Stomach (tissue), 9 donors: Measurements from ENCODE around the gene SSC5D. TPM values are rescaled to one million over a fixed set of nuclear protein-coding genes. Genes with fewer than 3 reads are reported as not detected.

ENCODE experiments used
- DNase-seq, 2 donors: peaks; one replicate each; pipeline versions ENCODE4 v3.0.0 to v3.0.0-alpha.2; 2013 to 2019
- H3K27ac ChIP-seq, 5 donors: fragments of 200-600 bp in 4 of 5; sonication (generic) in 4 of 5; one replicate each; pipeline ENCODE4 v1.5.1; 2013 to 2019; ENCODE audit warnings: mild to moderate bottlenecking in 1 of 5, moderate library complexity in 1 of 5
- H3K27me3 ChIP-seq, 3 donors: fragments of 200-600 bp; sonication (generic); one replicate each; pipeline ENCODE4 v1.5.1; 2017 to 2019; ENCODE audit warnings: mixed run types in 1 of 3
- H3K36me3 ChIP-seq, 4 donors: fragments of 200-600 bp; sonication (generic); 1 replicate in 3 of 4; 2 replicates in 1 of 4; pipeline ENCODE4 v1.5.1; 2016 to 2019
- H3K4me1 ChIP-seq, 4 donors: fragments of 200-600 bp; sonication (generic); one replicate each; pipeline ENCODE4 v1.5.1; 2016 to 2019
- H3K4me3 ChIP-seq, 4 donors: fragments of 200-600 bp; sonication (generic) in 3 of 4; one replicate each; pipeline ENCODE4 v1.5.1; 2016 to 2019; ENCODE audit warnings: mild to moderate bottlenecking in 1 of 4
- H3K9me3 ChIP-seq, 4 donors: fragments of 200-600 bp; sonication (generic); one replicate each; pipeline ENCODE4 v1.5.1; 2016 to 2019
- CTCF ChIP-seq, 7 experiments: fragments of 450-650 bp in 4 of 7; fragments of 200-600 bp in 3 of 7; sonication (generic) in 3 of 7; IDR thresholded peaks; one replicate each; pipeline ENCODE4 v1.5.1; 2016 to 2019; ENCODE audit warnings: antibody characterized with exemption in 7 of 7, control low read depth in 2 of 7, mild to moderate bottlenecking in 1 of 7
- EP300 ChIP-seq: sonication (generic); formaldehyde crosslinking; IDR thresholded peaks from one replicate; pipeline ENCODE4 v1.6.1; 2017; ENCODE audit warnings: antibody characterized with exemption
- POLR2A ChIP-seq, 4 donors: fragments of 450-650 bp; IDR thresholded peaks; one replicate each; pipeline ENCODE4 v1.6.1; 2016; ENCODE audit warnings: antibody characterized with exemption in 4 of 4, control low read depth in 2 of 4, mild to moderate bottlenecking in 1 of 4, moderate library complexity in 1 of 4
- POLR2AphosphoS5 ChIP-seq, 3 donors: sonication (generic); formaldehyde crosslinking; IDR thresholded peaks; one replicate each; pipeline ENCODE4 v1.6.1; 2016; ENCODE audit warnings: antibody characterized with exemption in 3 of 3
- WGBS, 5 donors: extraction: QIAGEN DNeasy Blood & Tissue Kit in 3 of 5; methylation state at CpG; one replicate each; pipeline versions ENCODE4 v1.1.5 to v1.1.7; 2013 to 2018; 5-methylcytosine and 5-hydroxymethylcytosine counted together
- intact Hi-C: fragments of 100-400 bp; cut with DNase I; formaldehyde crosslinking; loops from one replicate; pipeline ENCODE4 v1.15.1; 2023; ENCODE audit warnings: low total_unique reads
- polyA plus RNA-seq, 3 donors: library from polyadenylated mRNA; stranded (reverse); fragments of 200-250 nt; gene quantifications; one replicate each; pipeline ENCODE4 v1.2.3, GENCODE V29; 2013
- total RNA-seq, 5 donors: library from RNA; depleted of rRNA; stranded (reverse); fragments of >200 nt; gene quantifications; one replicate each; pipeline versions ENCODE4 v1.1.0 to v1.2.3, GENCODE V29; 2014 to 2016
- donor health status: healthy with polysubstance abuse.
- donor health status: Bipolar disorder and iron deficiency.
- donor health status: healthy.

The SSC5D gene
- total and polyA plus RNA-seq, 8 donors = 0.46 to 15.1 (median 2.2) TPM; not detected in 1

GRCh38 chr19:55489711-55490477 is 1.7 kb downstream of the SSC5D start:
- 53 to 71% (median 66%) methylated on average over 9 to 21 of the region's 21 CpGs for WGBS, 5 donors
- no peak for DNase-seq
- peaks cover 29 to 90% (median 63%) of the 10 kb centered on the region in 4 donors for H3K4me1 ChIP-seq
- no peaks in the 10 kb centered on the region for H3K9me3 ChIP-seq
- no peaks in the 10 kb centered on the region for H3K36me3 ChIP-seq
- intact Hi-C loops = loop anchor here (10.0 kb wide), 2 partner anchors 205 to 345 kb away; partner anchors contain the start of genes BRSK1, HSPBP1 and TNNT1
- TF ChIP-seq EP300 (no peak), POLR2A (IDR thresholded peaks at IDR 0.05) (no peak), POLR2AphosphoS5 (IDR thresholded peaks at IDR 0.05) (no peak), CTCF (IDR thresholded peaks at IDR 0.05) (no peak)
- H3K4me3 ChIP-seq = peak overlapping the region in 1 of 4 donors; percentile 33
- peaks cover 0 to 75% (median 19%) of the 10 kb centered on the region in 3 donors for H3K27me3 ChIP-seq
- peak overlapping the region in 3 of 5 donors; percentile 85 to 96 (median 85) for H3K27ac ChIP-seq

- intact Hi-C loops = loop anchor here (10.0 kb wide), 2 partner anchors 206 to 346 kb away; partner anchors contain the start of genes BRSK1, HSPBP1 and TNNT1
- H3K36me3 ChIP-seq = no peaks in the 10 kb centered on the region
- no peak for TF ChIP-seq EP300
- no peak for TF ChIP-seq POLR2A (IDR thresholded peaks at IDR 0.05)
- no peak for TF ChIP-seq POLR2AphosphoS5 (IDR thresholded peaks at IDR 0.05)
- no peak for TF ChIP-seq CTCF (IDR thresholded peaks at IDR 0.05)
- no peak for DNase-seq
- H3K4me1 ChIP-seq = peaks cover 22 to 81% (median 55%) of the 10 kb centered on the region in 4 donors
- H3K27ac ChIP-seq = peak overlapping the region in 4 of 5 donors; percentile 5 to 96 (median 36)
- 64 to 78% (median 74%) methylated on average over 31 to 52 of the region's 52 CpGs for WGBS, 5 donors
- no peaks in the 10 kb centered on the region for H3K9me3 ChIP-seq
- H3K27me3 ChIP-seq = peaks cover 0 to 66% (median 16%) of the 10 kb centered on the region in 3 donors
- no peak overlapping the region for H3K4me3 ChIP-seq
Measured at GRCh38 chr19:55490478-55491432, 2.5 kb downstream of the SSC5D start.

- intact Hi-C loops = loop anchor here (10.0 kb wide), 2 partner anchors 207 to 347 kb away; partner anchors contain the start of genes BRSK1, HSPBP1 and TNNT1
- 58 to 65% (median 62%) methylated on average over 21 to 24 of the region's 24 CpGs for WGBS, 5 donors
- H3K4me3 ChIP-seq = no peak overlapping the region
- H3K27me3 ChIP-seq = peaks cover 0 to 61% (median 16%) of the 10 kb centered on the region in 3 donors
- H3K9me3 ChIP-seq = no peaks in the 10 kb centered on the region
- peak overlapping the region in 3 of 5 donors; percentile 20 to 96 (median 51) for H3K27ac ChIP-seq
- TF ChIP-seq CTCF (IDR thresholded peaks at IDR 0.05) (no peak), EP300 (no peak), POLR2A (IDR thresholded peaks at IDR 0.05) (no peak), POLR2AphosphoS5 (IDR thresholded peaks at IDR 0.05) (no peak)
- no peaks in the 10 kb centered on the region for H3K36me3 ChIP-seq
- peaks cover 12 to 71% (median 45%) of the 10 kb centered on the region in 4 donors for H3K4me1 ChIP-seq
- no peak for DNase-seq
Measured at GRCh38 chr19:55491546-55492360, 3.5 kb downstream of the SSC5D start.
